B cell (primary cell): ENCODE results near the gene MLLT3. TPM values are rescaled to one million over a fixed set of nuclear protein-coding genes. Genes with fewer than 3 reads are reported as not detected.

ENCODE experiments used
- ATAC-seq: fragments of 200-7000 bp; cut with Tn5 transposase; one replicate; pipeline ENCODE4 v1.10.0; 2021; ENCODE audit warnings: low read depth, mild to moderate bottlenecking, moderate number of reproducible peaks, moderate library complexity
- CTCF ChIA-PET: fragments of 350-600 bp; sonication (Branson Sonifier 250); formaldehyde crosslinking; loops from one replicate; lab custom pipeline; 2021; ENCODE audit warnings: antibody characterized with exemption, inconsistent platforms; lab: Charles Lee
- POLR2A ChIA-PET: fragments of 350-600 bp; sonication (Branson Sonifier 250); formaldehyde crosslinking; loops from one replicate; lab custom pipeline; 2021; ENCODE audit warnings: antibody characterized with exemption; lab: Charles Lee
- DNase-seq: peaks from one replicate; pipeline ENCODE4 v3.0.0; 2013
- H2AFZ ChIP-seq: 2 replicates; pipeline ENCODE4 v1.6.1; 2012; ENCODE audit warnings: mild to moderate bottlenecking, low read depth, low read length; ENCODE audit not compliant: insufficient read depth, poor library complexity, severe bottlenecking
- H3K27ac ChIP-seq, 2 donors: 1 replicate in 1 of 2; 2 replicates in 1 of 2; pipeline ENCODE4 v1.5.1; 2012 to 2013; ENCODE audit warnings: low read length in 2 of 2, mild to moderate bottlenecking in 2 of 2, moderate library complexity in 1 of 2
- H3K27me3 ChIP-seq, 4 experiments: fragments of 200-600 bp in 1 of 4; sonication (generic) in 1 of 4; replicated peaks in 1 of 4; 1 replicate in 2 of 4; 2 replicates in 2 of 4; pipeline versions ENCODE4 v1.6.1 to v1.7.0; 2013 to 2016; ENCODE audit warnings: low read length in 3 of 4, mild to moderate bottlenecking in 2 of 4, mixed read lengths in 1 of 4, moderate library complexity in 1 of 4; ENCODE audit not compliant: insufficient read depth in 4 of 4, control insufficient read depth in 3 of 4; ENCODE audit errors: control extremely low read depth in 1 of 4
- H3K36me3 ChIP-seq, 2 experiments: replicated peaks in 1 of 2; 1 replicate in 1 of 2; 2 replicates in 1 of 2; pipeline versions ENCODE4 v1.6.1 to v1.7.1; 2013; ENCODE audit warnings: low read length in 1 of 2; ENCODE audit not compliant: insufficient read depth in 2 of 2, control insufficient read depth in 1 of 2; ENCODE audit errors: control extremely low read depth in 1 of 2, extremely low read depth in 1 of 2
- H3K4me1 ChIP-seq, 2 donors: fragments of 200-600 bp in 1 of 2; sonication (generic) in 1 of 2; 1 replicate in 1 of 2; 2 replicates in 1 of 2; pipeline versions ENCODE4 v1.5.1 to v1.6.1; 2013 to 2017; ENCODE audit warnings: low read length in 2 of 2; ENCODE audit not compliant: control insufficient read depth in 2 of 2, insufficient read depth in 2 of 2
- H3K4me2 ChIP-seq: replicated peaks from 2 replicates; pipeline ENCODE3; 2012; ENCODE audit warnings: mild to moderate bottlenecking, low read depth, low read length; ENCODE audit not compliant: poor library complexity, severe bottlenecking
- H3K4me3 ChIP-seq, 5 experiments: fragments of 200-600 bp in 1 of 5; sonication (generic) in 1 of 5; 1 replicate in 3 of 5; 2 replicates in 2 of 5; pipeline versions ENCODE4 v1.5.1 to v1.7.0; 2011 to 2016; ENCODE audit warnings: low read length in 4 of 5, mild to moderate bottlenecking in 4 of 5, low read depth in 2 of 5, control low read depth in 1 of 5, moderate library complexity in 1 of 5; ENCODE audit not compliant: insufficient read depth in 1 of 5; ENCODE audit errors: control extremely low read depth in 1 of 5, extremely low read depth in 1 of 5
- H3K79me2 ChIP-seq: fragments of 200-600 bp; sonication (generic); one replicate; pipeline ENCODE4 v1.6.0; 2016; ENCODE audit warnings: low read length; ENCODE audit not compliant: control insufficient read depth, insufficient read depth
- H3K9ac ChIP-seq: fragments of 200-600 bp; sonication (generic); 2 replicates; pipeline ENCODE4 v1.6.1; 2017; ENCODE audit warnings: mild to moderate bottlenecking, low read length, moderate library complexity
- H3K9me3 ChIP-seq, 3 donors: one replicate each; pipeline versions ENCODE4 v1.6.1 to v1.7.1; 2013; ENCODE audit warnings: low read length in 2 of 3; ENCODE audit not compliant: control insufficient read depth in 2 of 3, insufficient read depth in 1 of 3; ENCODE audit errors: control extremely low read depth in 1 of 3
- H4K20me1 ChIP-seq: 2 replicates; pipeline ENCODE4 v1.6.0; 2012; ENCODE audit warnings: mild to moderate bottlenecking, low read length; ENCODE audit not compliant: insufficient read depth, control insufficient read depth, poor library complexity, severe bottlenecking
- H3K27ac Mint-ChIP-seq: one replicate; pipeline ENCODE4 v1.8.0; 2021; ENCODE audit warnings: mixed read lengths
- H3K27me3 Mint-ChIP-seq: one replicate; pipeline ENCODE4 v1.8.0; 2021; ENCODE audit warnings: mixed read lengths
- H3K4me1 Mint-ChIP-seq: one replicate; pipeline ENCODE4 v1.8.0; 2021; ENCODE audit warnings: mixed read lengths
- H3K4me3 Mint-ChIP-seq: one replicate; pipeline ENCODE4 v1.8.0; 2021; ENCODE audit warnings: mixed read lengths
- H3K9me3 Mint-ChIP-seq: one replicate; pipeline ENCODE4 v1.8.0; 2022; ENCODE audit warnings: mixed read lengths; ENCODE audit not compliant: insufficient read depth
- CTCF ChIP-seq: fragments of 200-600 bp; IDR thresholded peaks from one replicate; pipeline ENCODE4 v1.8.0; 2022; ENCODE audit warnings: antibody characterized with exemption, mild to moderate bottlenecking
- EZH2 ChIP-seq: IDR thresholded peaks from 2 replicates; pipeline ENCODE4 v1.6.1; 2012; ENCODE audit warnings: borderline replicate concordance, low read depth, mild to moderate bottlenecking, moderate library complexity, low read length; ENCODE audit not compliant: insufficient read depth, poor library complexity, severe bottlenecking
- WGBS: methylation state at CpG from one replicate; pipeline ENCODE4 v1.1.5; 2013; ENCODE audit warnings: missing lambda C conversion rate; ENCODE audit not compliant: insufficient coverage; 5-methylcytosine and 5-hydroxymethylcytosine counted together
- intact Hi-C: fragments of 100-400 bp; cut with micrococcal nuclease; formaldehyde crosslinking; loops from one replicate; pipeline ENCODE4 v1.10.0; 2022
- polyA plus RNA-seq: library from polyadenylated mRNA; depleted of rRNA; stranded (reverse); fragments of >200 nt; gene quantifications from 2 replicates; pipeline ENCODE4 v1.2.3, GENCODE V29; 2012
- total RNA-seq, 2 donors: library from RNA; stranded (reverse); fragments of 120-200 nt in 1 of 2; gene quantifications; 1 replicate in 1 of 2; 2 replicates in 1 of 2; pipeline versions ENCODE4 v1.2.3 to v1.2.4, GENCODE V29; 2013 to 2022

Gene MLLT3
- total and polyA plus RNA-seq, 2 donors (not counting 1 experiment from before 2014, with no cell fraction given) = 3.4 to 3.6 TPM

GRCh38 chr9:20376731-20377375, 245.4 kb downstream of the MLLT3 start:
- Histone ChIP-seq H4K20me1 (no peaks in the 10 kb centered on the region), H3K36me3 (no peaks in the 10 kb centered on the region), H3K27me3 (peaks cover 0 to 3% (median 0%) of the 10 kb centered on the region in 4 experiments), H2AFZ (no peak overlapping the region), H3K9ac (no peak overlapping the region), H3K27ac (no peak overlapping the region), H3K4me3 (no peak overlapping the region), H3K9me3 (no peaks in the 10 kb centered on the region), H3K4me1 (peaks cover 0 to 6% of the 10 kb centered on the region in 2 donors), H3K4me2 (no peak overlapping the region), H3K79me2 (no peaks in the 10 kb centered on the region)
- no peak for TF ChIP-seq EZH2
- TF ChIP-seq CTCF = no peak
- CTCF ChIA-PET = no interaction called here
- H3K9me3 Mint-ChIP-seq = no peaks in the 10 kb centered on the region
- no CpG with 5 or more reads among the region's 4 CpGs for whole genome bisulfite sequencing
- DNase-seq (no peak), ATAC-seq (no peak)
- peaks cover 11% of the 10 kb centered on the region for H3K4me1 Mint-ChIP-seq
- POLR2A ChIA-PET = no interaction called here
- H3K4me3 Mint-ChIP-seq = no peak overlapping the region
- peaks cover 5% of the 10 kb centered on the region for H3K27me3 Mint-ChIP-seq
- H3K27ac Mint-ChIP-seq = no peak overlapping the region
- intact Hi-C loops = no loop called here

- Histone ChIP-seq H4K20me1 (no peaks in the 10 kb centered on the region), H3K9me3 (no peaks in the 10 kb centered on the region), H3K36me3 (no peaks in the 10 kb centered on the region), H3K4me3 (no peak overlapping the region), H2AFZ (no peak overlapping the region), H3K4me1 (peaks cover 0 to 6% of the 10 kb centered on the region in 2 donors), H3K27me3 (peaks cover 0 to 3% (median 0%) of the 10 kb centered on the region in 4 experiments), H3K4me2 (no peak overlapping the region), H3K27ac (no peak overlapping the region), H3K9ac (no peak overlapping the region), H3K79me2 (no peaks in the 10 kb centered on the region)
- no peak overlapping the region for H3K4me3 Mint-ChIP-seq
- TF ChIP-seq CTCF (no peak), EZH2 (no peak)
- WGBS = 60% methylated on average over 1 of the region's 4 CpGs
- peaks cover 11% of the 10 kb centered on the region for H3K4me1 Mint-ChIP-seq
- ATAC-seq = no peak
- no peaks in the 10 kb centered on the region for H3K9me3 Mint-ChIP-seq
- intact Hi-C loops = no loop called here
- no peak overlapping the region for H3K27ac Mint-ChIP-seq
- ChIA-PET POLR2A (interaction anchor here (0.7 kb wide), 1 partner anchor 42 kb away, joined by 4 read pairs; no protein-coding TSS in a partner anchor), CTCF (no interaction called here)
- H3K27me3 Mint-ChIP-seq = peaks cover 5% of the 10 kb centered on the region
- no peak for DNase-seq
Observed at GRCh38 chr9:20376042-20376441, 246.3 kb downstream of the MLLT3 start.
